ENCODE data around the gene LEPROT. TPM values are rescaled to one million over a fixed set of nuclear protein-coding genes. Genes with fewer than 3 reads are reported as not detected.
A peak's percentile ranks its signal among the peaks of the same experiment; 100 is the strongest.

Gene LEPROT
- total and polyA plus RNA-seq, 2 experiments from 2014 or later, result 66.9 to 171 TPM

DNA sequence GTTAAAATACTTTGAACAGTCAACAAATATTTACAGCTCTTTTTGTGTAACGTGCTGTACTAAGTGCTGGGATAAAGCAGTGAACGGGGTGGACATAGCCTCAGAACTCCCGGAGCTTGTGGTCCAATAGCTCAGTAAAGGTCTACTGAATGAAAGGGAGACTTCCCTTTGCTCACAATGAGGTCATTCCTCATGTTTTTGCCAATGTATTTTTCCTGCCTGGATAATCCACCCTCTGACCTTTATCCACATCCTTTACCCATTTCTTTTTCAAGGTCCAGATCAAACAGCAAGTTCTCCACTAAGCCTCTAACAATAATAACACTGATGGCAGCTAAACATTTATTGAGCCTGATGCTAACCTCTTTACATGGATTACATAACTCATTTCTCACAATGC is 55.9 kb downstream of the LEPROT start:
- Histone ChIP-seq H3K4me1 (ENCODE audit: insufficient read depth) (peaks cover 14% of the 10 kb centered on the region), H3K4me2 (ENCODE audit: unreplicated experiment) (no peak overlapping the region), H3K9me2 (ENCODE audit: insufficient read depth) (no peaks in the 10 kb centered on the region), H3K36me3 (ENCODE audit: low read depth) (no peaks in the 10 kb centered on the region), H3K4me3 (no peak overlapping the region), H3F3A (ENCODE audit: insufficient read depth) (no peaks in the 10 kb centered on the region), H4K20me1 (ENCODE audit: insufficient read depth) (no peaks in the 10 kb centered on the region), H3K9me3 (ENCODE audit: low read depth) (no peaks in the 10 kb centered on the region), H3K27ac (no peak overlapping the region), H3K79me2 (ENCODE audit: insufficient read depth) (no peaks in the 10 kb centered on the region), H3K27me3 (replicated peaks; ENCODE audit: insufficient read depth) (no peaks in the 10 kb centered on the region), H2AFZ (no peak overlapping the region), H3K9ac (no peak overlapping the region)
- DNase-seq, result no peak
- in situ Hi-C loops (cut with MboI), result no loop called here
- WGBS, 2 experiments (ENCODE audit: low coverage in 1 of 2, low lambda C conversion rate in 2 of 2, missing lambda C conversion rate in 2 of 2), result 53 to 59% methylated on average over 3 of the region's 3 CpGs
- no peak for TF ChIP-seq EZH2phosphoT487 (IDR thresholded peaks at IDR 0.05; ENCODE audit: insufficient read depth, low read depth)
- TF ChIP-seq EZH2 (IDR thresholded peaks at IDR 0.05; ENCODE audit: insufficient read depth, poor library complexity, severe bottlenecking), result no peak

DNA sequence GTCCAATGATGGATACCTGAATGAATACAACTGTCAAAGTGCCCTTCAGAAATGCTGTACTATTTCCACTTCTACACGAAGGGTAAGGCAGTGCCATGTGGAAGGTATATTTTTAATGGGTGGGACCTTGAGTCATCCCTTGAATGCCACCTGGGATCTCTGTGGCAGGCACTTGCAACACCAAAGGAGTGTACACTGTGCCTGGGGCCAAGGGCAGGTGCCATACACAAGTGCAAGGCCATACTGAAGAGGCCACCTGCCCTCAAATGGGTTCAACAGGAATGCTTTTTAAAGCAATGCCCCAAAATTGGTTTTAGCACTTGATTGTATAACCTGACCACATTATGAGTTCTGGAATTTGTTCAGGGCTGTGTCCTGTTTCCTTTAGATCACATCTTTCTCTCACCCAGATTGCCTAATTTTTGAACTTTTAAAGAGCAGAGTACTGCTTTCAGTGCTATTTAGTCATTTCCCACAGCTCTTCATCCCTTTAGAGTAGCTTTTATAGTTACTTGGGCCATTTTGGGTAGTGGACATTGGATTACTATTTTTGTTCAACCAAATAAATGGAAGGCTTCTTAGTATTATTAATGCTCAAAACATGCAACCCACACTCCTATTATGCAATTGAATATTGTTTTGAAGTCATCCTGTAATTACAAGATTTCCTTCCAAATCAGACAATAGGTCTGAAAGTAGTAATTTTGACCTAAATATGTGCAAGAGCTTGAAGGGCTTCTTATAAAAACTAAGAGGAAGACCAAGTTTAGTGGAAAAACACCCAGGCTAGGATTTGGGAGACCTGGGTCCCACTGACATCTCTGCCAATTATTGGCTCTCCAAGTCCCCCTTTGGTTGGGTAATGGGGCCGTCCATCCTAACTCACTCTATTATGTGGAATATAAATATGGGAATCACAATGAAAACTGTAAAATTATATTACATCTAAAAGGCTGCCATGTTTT is 57.2 kb downstream of the LEPROT start:
- no peaks in the 10 kb centered on the region for H3F3A ChIP-seq (ENCODE audit: insufficient read depth)
- H3K9ac ChIP-seq, result no peak overlapping the region
- H3K4me2 ChIP-seq (ENCODE audit: unreplicated experiment), result no peak overlapping the region
- H2AFZ ChIP-seq, result no peak overlapping the region
- no peak for TF ChIP-seq EZH2 (IDR thresholded peaks at IDR 0.05; ENCODE audit: insufficient read depth, poor library complexity, severe bottlenecking)
- no peak overlapping the region for H3K4me3 ChIP-seq
- no peaks in the 10 kb centered on the region for H3K79me2 ChIP-seq (ENCODE audit: insufficient read depth)
- no peak overlapping the region for H3K27ac ChIP-seq
- H3K9me2 ChIP-seq (ENCODE audit: insufficient read depth), result no peaks in the 10 kb centered on the region
- 90 to 93% methylated on average over 2 of the region's 2 CpGs for WGBS, 2 experiments (ENCODE audit: low coverage in 1 of 2, low lambda C conversion rate in 2 of 2, missing lambda C conversion rate in 2 of 2)
- peaks cover 9% of the 10 kb centered on the region for H3K4me1 ChIP-seq (ENCODE audit: insufficient read depth)
- H3K27me3 ChIP-seq (replicated peaks; ENCODE audit: insufficient read depth), result no peaks in the 10 kb centered on the region
- in situ Hi-C loops (cut with MboI), result no loop called here
- no peaks in the 10 kb centered on the region for H4K20me1 ChIP-seq (ENCODE audit: insufficient read depth)
- no peaks in the 10 kb centered on the region for H3K36me3 ChIP-seq (ENCODE audit: low read depth)
- no peaks in the 10 kb centered on the region for H3K9me3 ChIP-seq (ENCODE audit: low read depth)
- peak; percentile 25 for DNase-seq

DNA sequence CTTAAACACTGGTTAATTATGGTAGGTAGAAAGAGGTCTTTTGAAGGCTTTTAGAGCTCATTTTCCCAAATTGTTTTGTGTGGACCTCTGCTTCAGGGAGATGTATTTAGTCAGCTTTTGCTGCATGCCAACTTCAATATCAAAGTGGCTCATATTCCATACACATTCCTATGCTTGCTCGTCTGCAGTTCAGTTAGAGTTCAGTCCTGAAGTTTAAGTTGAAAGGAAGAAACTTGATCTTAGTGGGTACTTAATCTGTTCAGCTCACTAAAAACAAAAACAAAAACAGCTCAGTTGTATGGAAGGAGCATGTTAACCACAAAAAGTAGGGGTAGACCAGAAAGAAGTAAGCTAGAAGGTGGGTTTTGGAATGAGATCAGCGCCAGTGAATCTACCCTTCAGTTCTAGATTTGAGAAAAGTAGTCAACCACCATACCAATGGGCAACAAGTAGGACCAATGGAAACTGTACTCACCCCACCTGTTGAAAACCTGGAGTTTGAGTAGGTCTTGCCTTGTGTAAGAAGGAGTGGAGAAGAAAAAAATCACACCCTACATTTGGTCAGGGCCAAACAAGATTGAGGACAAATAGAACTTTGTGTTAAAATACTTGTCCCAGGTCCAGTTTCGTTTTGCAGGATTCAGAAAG is 58.0 kb downstream of the LEPROT start:
- Histone ChIP-seq H3K9ac (no peak overlapping the region), H3K9me2 (ENCODE audit: insufficient read depth) (no peaks in the 10 kb centered on the region), H3K4me1 (ENCODE audit: insufficient read depth) (peaks cover 9% of the 10 kb centered on the region), H3K79me2 (ENCODE audit: insufficient read depth) (no peaks in the 10 kb centered on the region), H3K27me3 (replicated peaks; ENCODE audit: insufficient read depth) (no peaks in the 10 kb centered on the region), H3F3A (ENCODE audit: insufficient read depth) (no peaks in the 10 kb centered on the region), H3K36me3 (ENCODE audit: low read depth) (no peaks in the 10 kb centered on the region), H2AFZ (no peak overlapping the region), H3K4me2 (ENCODE audit: unreplicated experiment) (no peak overlapping the region), H4K20me1 (ENCODE audit: insufficient read depth) (no peaks in the 10 kb centered on the region), H3K27ac (no peak overlapping the region), H3K4me3 (no peak overlapping the region), H3K9me3 (ENCODE audit: low read depth) (no peaks in the 10 kb centered on the region)
- in situ Hi-C loops (cut with MboI), result no loop called here
- DNase-seq, result peak; percentile 11
- TF ChIP-seq EZH2 (IDR thresholded peaks at IDR 0.05; ENCODE audit: insufficient read depth, poor library complexity, severe bottlenecking), result no peak
- TF ChIP-seq EZH2phosphoT487 (IDR thresholded peaks at IDR 0.05; ENCODE audit: insufficient read depth, low read depth), result no peak
- 60 to 61% methylated on average over 3 of the region's 3 CpGs for WGBS, 2 experiments (ENCODE audit: low coverage in 1 of 2, low lambda C conversion rate in 2 of 2, missing lambda C conversion rate in 2 of 2)

DNA sequence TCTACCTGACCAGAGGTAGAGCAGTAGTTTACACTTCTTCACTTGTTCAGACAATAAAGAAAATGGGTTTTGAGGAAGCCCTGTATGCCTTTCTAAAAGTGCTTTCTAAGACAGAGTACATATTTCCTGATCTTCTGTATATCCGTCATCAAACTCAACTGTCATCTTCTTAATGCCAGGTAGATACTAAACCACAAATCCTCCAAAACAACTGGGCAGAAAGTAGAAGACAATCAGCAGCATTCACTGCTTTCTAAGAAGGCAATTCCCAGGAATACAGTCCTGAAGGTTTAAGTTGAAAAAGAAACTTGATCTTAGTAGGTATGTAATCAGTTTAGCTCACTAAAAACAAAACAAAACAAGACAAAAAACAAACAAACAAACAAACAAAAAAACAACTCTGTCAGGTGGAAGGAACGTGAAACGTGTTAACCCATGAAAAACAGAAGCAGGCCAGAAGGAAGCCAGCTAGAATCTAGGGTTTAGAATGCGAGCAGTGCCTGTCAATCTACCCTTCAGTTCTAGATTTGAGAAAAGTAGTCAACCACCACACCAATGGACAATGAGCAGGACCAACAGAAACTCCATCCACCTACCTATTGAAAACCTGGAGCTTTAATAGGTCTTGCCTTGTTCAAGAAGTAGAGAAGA is 59.2 kb downstream of the LEPROT start:
- Histone ChIP-seq H4K20me1 (ENCODE audit: insufficient read depth) (no peaks in the 10 kb centered on the region), H3K9me2 (ENCODE audit: insufficient read depth) (no peaks in the 10 kb centered on the region), H3K36me3 (ENCODE audit: low read depth) (no peaks in the 10 kb centered on the region), H3F3A (ENCODE audit: insufficient read depth) (no peaks in the 10 kb centered on the region), H3K27me3 (replicated peaks; ENCODE audit: insufficient read depth) (no peaks in the 10 kb centered on the region), H3K4me2 (ENCODE audit: unreplicated experiment) (no peak overlapping the region), H3K4me1 (ENCODE audit: insufficient read depth) (peaks cover 9% of the 10 kb centered on the region), H3K27ac (no peak overlapping the region), H3K9me3 (ENCODE audit: low read depth) (no peaks in the 10 kb centered on the region), H3K9ac (no peak overlapping the region), H3K79me2 (ENCODE audit: insufficient read depth) (no peaks in the 10 kb centered on the region), H3K4me3 (no peak overlapping the region), H2AFZ (no peak overlapping the region)
- DNase-seq, result no peak
- in situ Hi-C loops (cut with MboI), result no loop called here
- 87 to 89% methylated on average over 4 of the region's 4 CpGs for WGBS, 2 experiments (ENCODE audit: low coverage in 1 of 2, low lambda C conversion rate in 2 of 2, missing lambda C conversion rate in 2 of 2)
- TF ChIP-seq EZH2 (IDR thresholded peaks at IDR 0.05; ENCODE audit: insufficient read depth, poor library complexity, severe bottlenecking), result no peak
- TF ChIP-seq EZH2phosphoT487 (IDR thresholded peaks at IDR 0.05; ENCODE audit: insufficient read depth, low read depth), result no peak

Data from GM23248 (cell line).